Measurements from ENCODE around the gene ZNF579.

- no peak for TF ChIP-seq CTCF (conservative IDR thresholded peaks at IDR 0.05 in 1 of 2, IDR thresholded peaks at IDR 0.05 in 1 of 2; ENCODE audit: extremely low read depth in 1 of 2, insufficient read depth in 1 of 2, low read depth in 1 of 2, low read length in 2 of 2)
- no peak for TF ChIP-seq EZH2 (IDR thresholded peaks at IDR 0.05; ENCODE audit: borderline replicate concordance, low read length)
These were observed 3.9 kb downstream of the ZNF579 start for GRCh38 chr19:55576746-55577145.

All from mammary epithelial cell (primary cell).